Fibroblast of lung (primary cell): ENCODE data around the gene TMEM14A. TPM values are rescaled to one million over a fixed set of nuclear protein-coding genes. Genes with fewer than 3 reads are reported as not detected.
"Not testable (repeated sequence)": the region's sequence is repeated elsewhere in the genome, so short reads cannot be mapped to it uniquely, and the experiment has no call there.

Experiments used
- DNase-seq, 2 donors: peaks; one replicate each; pipeline versions ENCODE4 v3.0.0 to v3.0.0-alpha.2; 2010; ENCODE audit warnings: low read depth in 2 of 2
- H2AFZ ChIP-seq: 2 replicates; pipeline ENCODE4 v1.5.1; 2012; ENCODE audit warnings: low read length, control low read depth, inconsistent platforms
- H3K27ac ChIP-seq: 2 replicates; pipeline ENCODE4 v1.5.1; 2011; ENCODE audit warnings: low read length, control low read depth; ENCODE audit not compliant: insufficient read depth
- H3K27me3 ChIP-seq: 2 replicates; pipeline ENCODE4 v1.5.1; 2011; ENCODE audit warnings: mild to moderate bottlenecking, low read length; ENCODE audit not compliant: control insufficient read depth, insufficient read depth
- H3K36me3 ChIP-seq: 2 replicates; pipeline ENCODE4 v1.5.1; 2011; ENCODE audit warnings: low read length; ENCODE audit not compliant: control insufficient read depth, insufficient read depth
- H3K4me1 ChIP-seq: 2 replicates; pipeline ENCODE4 v1.5.1; 2011; ENCODE audit warnings: low read length; ENCODE audit not compliant: control insufficient read depth, insufficient read depth; ENCODE audit errors: extremely low read depth
- H3K4me2 ChIP-seq: 2 replicates; pipeline ENCODE4 v1.5.1; 2011; ENCODE audit warnings: low read length, control low read depth; ENCODE audit not compliant: insufficient read depth; ENCODE audit errors: extremely low read depth
- H3K4me3 ChIP-seq, 4 experiments: fragments of 200-600 bp in 1 of 4; sonication (generic) in 1 of 4; replicated peaks in 1 of 4; 2 replicates each; pipeline ENCODE4 v1.5.1; 2011 to 2016; ENCODE audit warnings: low read length in 4 of 4, low read depth in 3 of 4, mild to moderate bottlenecking in 3 of 4, control low read depth in 2 of 4, inconsistent platforms in 1 of 4, mixed read lengths in 1 of 4; ENCODE audit not compliant: insufficient read depth in 1 of 4; ENCODE audit errors: control extremely low read depth in 1 of 4
- H3K79me2 ChIP-seq: 2 replicates; pipeline ENCODE4 v1.5.1; 2012; ENCODE audit warnings: mild to moderate bottlenecking, low read length, inconsistent platforms; ENCODE audit not compliant: control insufficient read depth, insufficient read depth
- H3K9ac ChIP-seq: 2 replicates; pipeline ENCODE4 v1.5.1; 2011; ENCODE audit warnings: mild to moderate bottlenecking, low read length, control low read depth; ENCODE audit not compliant: insufficient read depth
- H3K9me3 ChIP-seq: 2 replicates; pipeline ENCODE4 v1.5.1; 2012; ENCODE audit warnings: low read depth, low read length; ENCODE audit not compliant: control insufficient read depth, insufficient read depth
- H4K20me1 ChIP-seq: 2 replicates; pipeline ENCODE4 v1.5.1; 2011; ENCODE audit warnings: low read length; ENCODE audit not compliant: control insufficient read depth, insufficient read depth; ENCODE audit errors: extremely low read depth
- CTCF ChIP-seq, 2 donors: IDR thresholded peaks in 1 of 2; conservative IDR thresholded peaks in 1 of 2; 1 replicate in 1 of 2; 2 replicates in 1 of 2; pipeline ENCODE4 v1.5.1; 2011 to 2012; ENCODE audit warnings: low read length in 2 of 2, control low read depth in 1 of 2, inconsistent platforms in 1 of 2, low read depth in 1 of 2, mild to moderate bottlenecking in 1 of 2
- EZH2 ChIP-seq: IDR thresholded peaks from 2 replicates; pipeline ENCODE4 v1.5.1; 2012; ENCODE audit warnings: low read length, control low read depth, mild to moderate bottlenecking; ENCODE audit errors: missing control alignments
- polyA plus RNA-seq, 2 donors: library from polyadenylated mRNA; depleted of rRNA in 1 of 2; stranded (reverse) in 1 of 2; unstranded in 1 of 2; fragments of >200 nt; gene quantifications; 2 replicates each; pipeline ENCODE4 v1.2.1, GENCODE V29; 2011 to 2012; ENCODE audit warnings: missing spikeins in 1 of 2
- total RNA-seq: library from RNA; depleted of rRNA; stranded (reverse); fragments of >200 nt; gene quantifications from 2 replicates; pipeline ENCODE4 v1.2.1, GENCODE V29; 2014

Gene TMEM14A
- total and polyA plus RNA-seq, 2 donors (not counting 1 experiment from before 2014, with no cell fraction given), result 38.3 to 49.0 TPM

GRCh38 chr6:52675372-52675771 is 4.5 kb downstream of the TMEM14A start:
- no peak overlapping the region for H3K4me3 ChIP-seq
- TF ChIP-seq EZH2 (no peak), CTCF (conservative IDR thresholded peaks at IDR 0.05 in 1 of 2, IDR thresholded peaks at IDR 0.05 in 1 of 2; ENCODE audit: low read depth in 1 of 2, low read length in 2 of 2) (no peak)
- no peaks in the 10 kb centered on the region for H3K27me3 ChIP-seq
- H4K20me1 ChIP-seq, result no peaks in the 10 kb centered on the region
- no peak overlapping the region for H3K9ac ChIP-seq
- no peak for DNase-seq
- no peak overlapping the region for H3K4me2 ChIP-seq
- no peak overlapping the region for H3K27ac ChIP-seq
- no peaks in the 10 kb centered on the region for H3K36me3 ChIP-seq
- H3K79me2 ChIP-seq, result no peaks in the 10 kb centered on the region
- H3K9me3 ChIP-seq, result no peaks in the 10 kb centered on the region
- no peak overlapping the region for H2AFZ ChIP-seq
- peaks cover 4% of the 10 kb centered on the region for H3K4me1 ChIP-seq

GRCh38 chr6:52676631-52677030 is 5.7 kb downstream of the TMEM14A start:
- not testable (repeated sequence) for H3K4me2 ChIP-seq, H3K9ac ChIP-seq, H3K27ac ChIP-seq, H3K79me2 ChIP-seq, H2AFZ ChIP-seq, H3K4me3 ChIP-seq, H3K27me3 ChIP-seq, H3K4me1 ChIP-seq, H4K20me1 ChIP-seq, DNase-seq, H3K9me3 ChIP-seq, H3K36me3 ChIP-seq

GRCh38 chr6:52681416-52681815 is 10.5 kb downstream of the TMEM14A start:
- Histone ChIP-seq H3K9me3 (no peaks in the 10 kb centered on the region), H2AFZ (no peak overlapping the region), H3K79me2 (no peaks in the 10 kb centered on the region), H4K20me1 (no peaks in the 10 kb centered on the region), H3K27me3 (no peaks in the 10 kb centered on the region), H3K4me2 (no peak overlapping the region), H3K4me3 (no peak overlapping the region), H3K4me1 (no peaks in the 10 kb centered on the region), H3K9ac (no peak overlapping the region), H3K27ac (no peak overlapping the region), H3K36me3 (no peaks in the 10 kb centered on the region)
- TF ChIP-seq CTCF (conservative IDR thresholded peaks at IDR 0.05 in 1 of 2, IDR thresholded peaks at IDR 0.05 in 1 of 2; ENCODE audit: low read depth in 1 of 2, low read length in 2 of 2), result no peak
- TF ChIP-seq EZH2, result no peak
- DNase-seq, result no peak
